ENCODE measurements around the gene GNAZ. TPM values are rescaled to one million over a fixed set of nuclear protein-coding genes. Genes with fewer than 3 reads are reported as not detected.
"Not testable (repeated sequence)": the region's sequence is repeated elsewhere in the genome, so short reads cannot be mapped to it uniquely, and the experiment has no call there.

The GNAZ gene
- polyA plus RNA-seq (ENCODE audit: insufficient read depth in 1 of 5, insufficient read length in 5 of 5, low replicate concordance in 1 of 5): 1 to 10 TPM; 3.3 to 4.8 (median 4.3) TPM
- long read RNA-seq, donor 1, partial matches to known transcripts: 0 of 2 reads
- long read RNA-seq, donor 1, other reads (novel, unspliced or antisense): 0 of 2 reads
- long read RNA-seq, donor 2: 0 reads
- long read RNA-seq, donor 3: 0 reads
- long read RNA-seq, donor 4, partial matches to known transcripts: 0 of 2 reads
- long read RNA-seq, donor 4, other reads (novel, unspliced or antisense): 0 of 2 reads
- long read RNA-seq, donor 5, partial matches to known transcripts: 0 of 2 reads
- long read RNA-seq, donor 5, other reads (novel, unspliced or antisense): 0 of 2 reads
- long read RNA-seq, donor 6, partial matches to known transcripts: 10 of 12 reads
- long read RNA-seq, donor 6, other reads (novel, unspliced or antisense): 0 of 12 reads
- long read RNA-seq, donor 7: 0 reads
- long read RNA-seq, donor 8: 0 reads

DNA sequence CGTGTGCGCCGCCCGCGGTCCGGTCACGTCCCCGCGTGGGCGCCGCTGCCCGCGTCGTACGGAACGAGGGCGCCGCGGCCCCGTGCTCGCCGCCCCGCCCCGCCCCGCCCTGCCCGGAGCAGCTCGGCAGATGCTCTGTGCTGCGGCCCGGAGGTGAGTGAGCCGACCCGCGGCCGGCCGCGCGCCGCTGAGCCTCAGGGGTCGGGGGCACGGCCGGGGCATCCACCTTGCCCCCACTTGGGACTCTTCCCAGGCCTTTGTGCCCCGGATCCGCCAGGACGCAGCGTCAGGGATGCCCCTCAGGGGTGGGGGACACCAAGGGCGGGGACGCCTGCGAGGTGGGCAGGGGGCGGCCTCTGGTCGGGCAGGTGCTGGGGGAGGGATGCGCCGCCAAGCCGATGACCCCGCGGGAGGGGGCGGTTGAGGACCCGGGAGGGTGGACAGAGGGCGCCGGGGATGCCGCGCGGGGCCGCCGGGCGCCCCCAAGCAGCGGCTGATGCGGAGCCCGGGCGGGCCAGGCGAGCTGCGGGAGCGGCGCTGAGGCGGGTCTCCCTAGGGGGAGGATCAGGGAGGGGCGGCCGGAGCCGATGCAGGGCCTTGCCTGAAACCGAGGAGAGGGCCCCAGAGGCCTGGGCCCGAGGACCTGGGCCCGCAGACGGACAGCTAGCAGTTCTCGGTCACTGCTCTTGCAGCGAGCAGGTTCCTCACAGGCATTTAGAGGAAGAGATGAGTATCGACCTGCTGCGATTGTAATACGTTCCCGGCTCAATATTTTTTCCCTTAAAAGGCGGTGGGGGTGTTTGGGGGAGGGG, at the start of gene GNAZ:
TSS of gene GNAZ (plus strand) at position 102 of the 812 bp plus-strand sequence. CDS start 25,177 bp downstream, outside the sequence.
- DNase-seq: no peak

DNA sequence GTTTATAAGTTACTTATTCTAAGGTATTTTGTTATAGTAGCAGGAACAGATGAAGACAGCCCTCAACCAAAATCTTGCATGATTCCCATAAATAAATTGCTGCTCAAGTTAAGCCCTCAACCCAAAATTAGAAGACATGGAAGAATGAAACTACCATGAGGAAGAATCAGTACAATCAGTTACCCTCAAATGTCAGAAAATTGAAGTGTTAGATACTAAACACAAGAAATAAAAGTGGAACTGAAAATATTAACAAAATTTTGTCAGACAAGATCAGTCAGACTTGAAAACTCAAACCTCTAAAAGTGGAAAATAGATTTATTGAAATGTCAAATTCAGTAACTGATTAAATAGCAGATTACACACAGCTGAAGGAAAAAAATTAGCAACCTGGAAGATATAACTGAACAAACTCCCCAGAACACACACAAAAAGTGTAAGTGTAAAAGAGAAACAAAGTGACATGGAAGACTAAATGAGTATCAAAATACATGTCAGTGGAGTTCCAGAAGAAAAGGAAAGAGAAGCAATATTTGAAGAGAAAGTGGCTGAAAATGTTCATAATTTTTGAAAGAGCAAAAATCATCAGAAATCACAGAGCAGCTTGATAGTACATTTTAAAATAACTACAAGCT, 49.5 kb upstream of the GNAZ start:
- no peak for DNase-seq

DNA sequence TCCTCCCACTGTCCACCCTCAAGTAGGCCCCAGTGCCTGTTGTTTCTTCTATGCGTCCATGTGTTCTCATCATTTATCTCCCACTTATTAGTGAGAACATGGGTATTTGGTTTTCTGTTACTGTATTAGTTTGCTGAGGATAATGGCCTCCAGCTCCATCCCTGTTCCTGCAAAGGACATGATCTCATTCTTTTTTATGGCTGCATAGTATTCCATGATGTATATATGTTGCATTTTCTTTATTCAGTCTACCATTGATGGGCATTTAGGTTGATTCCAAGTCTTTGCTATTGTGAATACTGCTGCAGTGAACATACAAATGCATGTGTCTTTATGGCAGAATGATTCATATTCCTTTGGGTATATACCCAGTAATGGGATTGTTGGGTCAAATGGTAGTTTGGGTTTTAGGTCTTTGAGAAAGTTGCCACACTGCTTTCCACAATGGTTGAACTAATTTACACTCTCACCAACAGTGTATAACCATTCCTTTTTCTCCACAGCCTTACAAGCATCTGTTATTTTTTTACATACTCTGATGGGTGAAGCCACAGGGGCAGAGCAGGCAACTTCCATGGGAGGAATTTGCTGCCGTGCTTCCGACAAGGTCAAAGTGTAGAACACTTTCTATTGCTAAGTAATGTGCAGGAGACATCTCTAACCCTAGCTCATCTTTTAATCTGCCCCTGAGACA, 48.5 kb upstream of the GNAZ start:
- DNase-seq: not testable (repeated sequence)

DNA sequence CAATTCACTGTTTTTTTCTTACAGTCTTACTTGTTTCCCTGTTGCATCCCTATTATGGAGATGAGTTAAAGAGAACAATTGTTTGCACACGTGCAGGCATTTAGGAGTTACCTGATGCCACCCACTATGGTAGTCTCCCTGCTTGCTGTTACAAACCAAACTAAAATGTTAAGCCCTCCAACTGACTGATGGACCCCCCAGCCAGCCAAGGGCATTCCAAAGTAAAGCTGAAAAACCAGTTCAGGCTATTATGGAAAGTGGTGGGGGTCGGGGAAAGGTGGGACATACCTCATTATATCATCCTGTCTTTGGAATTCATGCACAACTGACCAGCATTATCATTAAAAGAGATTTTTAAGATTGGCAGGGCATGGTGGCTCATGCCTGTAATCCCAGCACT, 47.0 kb upstream of the GNAZ start:
- DNase-seq: no peak

DNA sequence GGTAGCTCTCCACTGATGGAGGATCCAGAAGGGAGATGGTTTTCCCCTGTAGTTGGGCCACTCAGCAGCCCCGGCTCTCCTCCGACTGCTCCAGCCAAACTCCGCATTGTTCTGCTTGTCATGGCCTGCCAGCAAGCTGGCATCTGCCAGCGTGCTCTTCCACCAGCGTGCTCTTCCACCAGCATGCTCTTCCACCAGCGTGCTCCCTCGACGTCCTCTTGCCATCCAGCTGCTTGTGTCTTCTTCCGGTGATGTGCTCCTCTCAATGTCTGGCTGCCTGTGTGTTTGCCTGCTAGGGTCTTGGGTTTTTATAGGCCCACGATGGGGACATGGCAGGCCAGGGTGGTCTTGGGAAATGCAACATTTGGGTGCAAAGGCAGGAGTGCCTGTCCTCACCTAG, 43.5 kb upstream of the GNAZ start:
- DNase-seq: no peak

DNA sequence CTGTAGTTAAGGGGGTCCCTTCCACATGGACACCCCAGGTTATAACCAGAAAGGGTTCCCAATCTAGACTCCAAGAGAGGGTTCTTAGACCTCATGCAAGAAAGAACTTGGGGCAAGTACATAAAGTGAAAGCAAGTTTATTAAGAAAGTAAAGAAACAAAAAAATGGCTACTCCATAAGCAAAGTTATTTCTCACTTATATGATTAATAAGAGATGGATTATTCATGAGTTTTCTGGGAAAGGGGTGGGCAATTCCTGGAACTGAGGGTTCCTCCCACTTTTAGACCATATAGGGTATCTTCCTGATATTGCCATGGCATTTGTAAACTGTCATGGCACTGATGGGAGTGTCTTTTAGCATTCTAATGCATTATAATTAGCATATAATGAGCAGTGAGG, 42.5 kb upstream of the GNAZ start:
- not testable (repeated sequence) for DNase-seq

DNA sequence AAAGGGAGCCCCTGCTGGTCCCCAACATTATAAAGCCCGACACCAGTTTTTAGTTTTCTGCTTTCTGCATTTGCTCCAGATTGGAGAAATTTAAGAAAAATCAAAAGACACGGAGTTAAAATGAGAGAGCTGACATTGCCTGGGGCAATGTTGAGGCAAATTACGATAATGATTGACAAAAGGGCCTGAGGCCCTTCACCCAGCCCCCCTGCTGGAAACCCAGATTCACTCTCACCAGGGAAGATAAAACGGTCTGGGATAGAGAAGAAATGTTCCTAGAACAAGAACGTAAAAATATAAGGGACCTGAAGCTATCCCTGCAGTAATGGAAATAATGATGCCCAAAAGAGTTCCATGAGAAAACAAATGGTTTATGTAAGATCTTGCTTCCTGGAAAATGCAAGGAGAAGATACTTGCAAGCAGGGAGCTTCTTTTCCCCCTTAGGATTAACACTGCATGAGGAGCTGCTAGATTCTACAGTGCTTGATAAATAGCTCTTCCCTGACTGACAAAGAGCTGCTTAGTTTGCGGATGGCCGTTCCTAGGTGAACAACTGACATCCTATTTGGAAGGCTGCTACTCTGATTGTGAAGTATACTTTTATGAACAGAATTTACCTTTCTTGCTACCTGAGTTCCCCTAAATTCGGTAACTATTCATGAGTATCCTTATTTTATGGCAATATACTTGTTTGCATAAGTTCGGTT, 40.6 kb upstream of the GNAZ start:
- DNase-seq: no peak

DNA sequence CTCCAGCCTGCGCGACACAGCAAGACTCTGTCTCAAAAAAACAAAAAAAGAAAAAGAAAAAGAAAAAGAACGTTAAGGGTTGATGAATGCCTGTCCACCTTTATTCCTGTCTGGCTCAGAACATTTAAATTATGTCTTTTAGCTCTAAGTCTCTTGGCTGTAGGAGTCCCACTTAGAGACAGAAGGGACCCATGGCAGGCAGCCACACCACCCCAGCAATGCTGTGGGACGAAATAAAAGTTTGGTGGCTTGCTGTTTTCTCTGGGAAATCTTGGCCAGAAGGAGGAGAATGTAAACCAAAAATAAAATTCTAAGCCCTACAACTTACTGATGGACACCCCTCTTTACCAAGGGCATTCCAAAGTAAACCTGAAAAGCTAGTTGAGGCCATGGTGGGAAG, 38.9 kb upstream of the GNAZ start:
- no peak for DNase-seq

DNA sequence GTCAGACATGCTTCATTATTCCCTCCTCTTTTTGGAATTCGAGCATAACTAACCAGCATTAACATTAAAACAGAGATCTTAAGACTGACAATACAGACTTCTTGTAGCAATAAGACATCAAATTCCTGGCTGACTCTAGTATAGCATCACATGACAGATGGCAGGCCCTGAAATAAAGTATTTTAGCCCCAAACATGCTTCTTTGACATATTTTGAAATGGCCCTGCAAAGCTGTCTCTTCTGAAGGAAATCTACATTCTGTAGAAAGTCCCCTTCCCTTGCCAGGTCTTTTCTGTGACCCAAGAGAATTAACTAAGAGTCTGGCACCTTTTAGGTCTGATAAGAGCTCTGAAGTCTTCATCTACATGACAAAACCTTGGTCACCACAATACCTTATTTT, 38.5 kb upstream of the GNAZ start:
- DNase-seq: no peak

DNA sequence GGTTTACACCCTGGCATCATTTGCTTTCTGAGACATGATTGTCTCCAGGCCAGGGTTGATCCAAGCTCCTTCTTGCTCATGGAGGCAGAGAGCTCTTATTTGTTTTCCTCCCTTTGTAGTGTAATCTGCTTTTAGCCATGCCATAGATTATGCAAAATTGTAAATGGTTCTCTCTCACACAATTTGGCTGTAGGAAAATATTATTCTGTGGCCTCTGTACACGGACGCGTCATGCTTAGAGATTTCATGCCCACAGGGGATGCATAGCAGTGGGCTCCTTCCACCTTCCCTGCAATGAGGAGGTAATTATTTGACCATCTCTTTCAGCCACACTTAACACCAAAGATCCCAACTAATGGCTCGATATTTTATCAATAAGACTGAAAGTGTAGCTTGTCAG, 37.7 kb upstream of the GNAZ start:
- DNase-seq: no peak

DNA sequence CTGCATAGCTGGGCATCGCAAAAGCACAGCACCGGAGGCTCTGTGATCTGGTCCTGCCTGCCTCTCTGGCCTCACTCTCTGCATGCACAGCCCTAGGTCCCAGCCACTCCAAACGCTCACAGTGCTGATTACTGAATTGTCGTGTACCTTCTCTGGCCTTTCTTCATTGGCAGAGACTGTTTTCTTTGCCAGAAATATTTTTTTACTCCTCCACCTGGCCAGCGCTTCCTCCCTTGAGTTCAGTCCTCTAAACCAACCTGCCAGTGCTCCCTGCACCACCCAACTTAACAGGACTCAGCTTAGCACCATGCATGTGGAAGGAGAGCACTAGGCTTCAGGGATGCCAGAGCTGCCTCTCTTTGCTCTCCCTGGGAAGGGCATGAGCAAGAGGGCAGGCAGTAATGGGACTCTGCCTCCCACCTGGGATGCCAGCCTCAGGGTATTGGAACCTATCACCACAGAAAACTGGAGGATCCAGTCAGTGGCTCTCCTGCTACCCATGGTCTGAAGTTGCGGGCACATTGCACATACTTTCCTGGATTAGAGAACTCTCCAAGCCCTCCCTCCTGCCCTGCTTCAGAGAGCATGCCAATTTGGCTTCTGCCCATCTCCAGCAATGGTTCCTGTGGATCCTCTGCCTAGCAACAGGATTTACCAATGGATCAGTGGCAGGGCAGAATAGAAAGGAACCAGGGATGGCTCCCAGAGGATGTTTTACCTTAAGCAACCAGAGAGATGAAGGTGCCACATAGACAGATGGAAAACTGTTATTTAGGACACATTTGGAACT, 37.0 kb upstream of the GNAZ start:
- no peak for DNase-seq

DNA sequence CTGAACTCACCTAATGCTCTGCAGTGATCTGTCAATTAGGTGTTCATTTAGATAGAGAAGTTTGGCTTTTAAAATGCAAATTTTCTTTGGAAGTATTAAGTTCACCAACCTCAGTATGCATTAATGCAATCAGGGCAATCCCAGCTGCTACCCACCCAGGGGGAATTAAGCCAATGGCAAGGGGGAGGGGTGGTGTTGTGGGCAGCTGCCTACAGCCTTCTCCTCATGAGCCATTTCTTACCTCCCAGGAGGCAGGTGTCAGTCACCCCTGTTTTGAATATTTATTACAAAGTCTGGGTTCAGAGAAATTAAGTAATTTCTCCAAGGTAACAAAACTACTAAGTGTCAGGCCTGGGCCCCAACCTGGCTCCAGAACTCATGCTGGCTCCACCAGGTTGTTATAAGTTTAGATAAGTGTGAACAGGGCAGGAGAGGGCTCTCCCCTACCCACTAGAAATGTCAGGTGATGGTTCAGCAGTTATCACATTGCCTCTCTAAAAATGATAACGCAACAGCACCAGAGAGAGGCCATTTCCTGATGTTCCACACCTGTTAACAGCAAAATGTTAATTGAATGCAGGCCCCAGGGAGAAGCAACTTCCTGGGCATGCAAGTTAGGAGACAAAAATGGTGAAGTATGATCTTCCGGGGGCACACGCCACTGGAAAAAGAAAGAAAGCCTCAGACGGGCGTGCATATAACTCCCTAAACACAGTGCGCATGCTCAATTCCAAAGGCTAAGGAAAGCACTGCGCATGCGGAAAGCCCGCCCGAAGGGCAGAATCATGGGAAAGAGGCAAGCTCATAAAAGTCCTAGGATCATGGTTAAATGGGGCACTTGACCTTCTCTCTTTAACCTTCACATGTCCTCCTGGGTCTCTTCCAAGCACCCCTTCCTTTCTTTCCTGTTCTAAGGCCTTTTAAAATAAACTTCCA, 35.4 kb upstream of the GNAZ start:
- DNase-seq: no peak

DNA sequence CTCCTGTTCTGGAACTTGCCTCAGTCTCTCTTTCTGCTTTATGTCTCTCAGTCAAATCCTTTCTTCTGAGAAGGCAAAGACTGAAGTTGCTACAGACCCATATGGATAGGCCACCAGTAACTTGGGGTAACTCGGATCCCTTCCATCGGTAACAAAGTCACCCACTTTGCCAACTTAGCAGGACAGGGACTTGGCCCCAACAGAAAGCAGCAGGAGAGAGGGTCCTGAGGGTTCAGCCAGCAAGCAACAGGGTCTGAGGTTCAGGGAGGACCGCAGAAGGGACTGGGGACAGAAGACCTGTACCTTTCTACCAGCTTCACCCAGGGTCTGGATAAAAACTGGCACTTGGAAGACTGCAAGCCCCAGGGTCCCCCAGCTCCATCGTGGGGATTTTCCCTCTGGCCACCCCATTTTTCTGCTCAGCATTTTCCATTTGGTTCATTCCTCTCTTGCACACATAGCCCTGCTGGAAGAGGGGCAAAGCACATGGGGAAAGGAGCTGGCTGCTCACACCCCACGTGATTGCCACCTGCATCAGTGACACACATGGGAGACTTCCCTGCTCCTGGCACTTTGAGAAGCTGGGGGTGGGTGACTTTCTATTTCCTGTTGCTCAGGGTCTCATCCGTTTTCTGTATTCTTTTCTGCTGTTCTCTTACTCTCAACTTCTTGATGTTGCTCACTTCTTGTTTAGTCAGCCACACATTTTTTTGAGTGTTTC, 34.6 kb upstream of the GNAZ start:
- DNase-seq: no peak

DNA sequence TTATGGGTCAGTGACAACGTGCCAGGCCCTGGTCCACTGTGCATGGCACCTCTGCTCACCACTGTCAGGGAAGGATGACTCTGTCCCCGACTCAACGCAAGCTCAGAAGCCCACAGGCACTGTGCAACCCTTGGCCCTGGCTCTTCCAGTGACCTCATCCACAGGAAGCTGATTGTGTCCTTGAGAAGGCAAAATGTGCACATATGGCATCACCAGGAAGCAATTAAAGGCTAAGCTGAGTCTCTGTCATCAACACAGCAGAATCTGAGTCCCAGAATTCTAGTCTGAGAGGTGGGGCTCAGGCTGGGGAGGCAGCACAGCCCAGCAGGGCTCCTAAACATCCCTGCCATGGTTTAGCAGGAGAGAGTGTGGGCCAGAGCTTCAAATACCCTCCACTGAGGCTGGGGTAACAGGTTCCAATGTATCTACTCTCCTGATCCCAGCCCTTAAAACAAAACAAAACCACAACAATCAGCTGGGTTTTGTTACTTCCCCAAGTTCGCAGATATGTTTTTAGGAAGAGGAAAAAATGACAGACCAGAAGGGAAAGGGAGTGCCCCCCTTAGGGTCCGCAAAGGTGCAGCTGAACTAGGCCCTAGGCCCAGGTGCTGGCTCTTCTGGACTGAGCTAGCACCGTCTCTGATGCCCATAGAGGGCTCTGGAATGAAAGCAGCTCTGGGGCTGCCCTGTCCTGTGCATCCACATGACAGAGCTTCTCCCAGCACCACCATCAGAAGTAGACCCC, 33.5 kb upstream of the GNAZ start:
- no peak for DNase-seq

DNA sequence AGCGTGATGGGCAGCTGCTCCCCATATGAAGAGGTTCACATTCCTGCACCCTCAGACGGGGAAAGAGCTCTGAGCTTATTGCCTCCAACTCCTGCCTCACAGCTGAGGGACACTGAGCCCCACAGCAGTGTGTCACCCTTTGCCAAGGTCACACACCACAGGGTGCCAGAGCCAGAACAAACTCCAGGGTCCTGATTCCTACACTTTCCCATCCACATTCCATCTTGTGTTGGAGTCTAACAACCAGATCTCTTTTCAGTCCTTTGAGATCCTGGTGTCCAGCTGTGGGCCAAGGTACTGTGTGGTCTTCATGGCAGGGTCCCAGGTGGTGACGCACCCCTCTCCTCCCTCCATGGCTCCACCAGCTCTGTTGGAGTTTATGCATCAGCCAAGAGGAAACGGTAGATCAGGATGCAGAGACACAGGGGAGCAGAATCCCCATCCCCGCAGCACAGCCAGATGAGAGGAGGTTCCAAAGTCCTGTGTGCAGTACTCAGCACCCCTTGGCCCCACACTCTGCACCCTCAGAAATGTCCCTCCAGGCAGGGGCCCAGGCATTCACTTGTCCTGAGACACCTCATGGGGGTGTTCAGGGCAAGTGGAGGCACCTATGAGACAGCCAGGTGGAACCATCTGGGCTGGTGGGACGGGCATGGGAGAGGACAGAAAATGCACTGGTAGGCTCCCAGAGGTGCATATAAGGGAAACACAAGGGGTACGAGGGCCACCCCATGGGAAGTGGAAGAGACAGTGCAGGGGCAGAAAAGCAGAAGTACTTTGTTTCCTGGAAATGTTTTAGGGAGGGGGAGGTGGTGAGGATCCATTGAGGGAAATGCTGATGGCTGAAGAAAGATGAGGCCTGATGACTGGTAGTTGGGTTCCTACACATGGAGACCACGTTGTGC, 32.6 kb upstream of the GNAZ start:
- no peak for DNase-seq

DNA sequence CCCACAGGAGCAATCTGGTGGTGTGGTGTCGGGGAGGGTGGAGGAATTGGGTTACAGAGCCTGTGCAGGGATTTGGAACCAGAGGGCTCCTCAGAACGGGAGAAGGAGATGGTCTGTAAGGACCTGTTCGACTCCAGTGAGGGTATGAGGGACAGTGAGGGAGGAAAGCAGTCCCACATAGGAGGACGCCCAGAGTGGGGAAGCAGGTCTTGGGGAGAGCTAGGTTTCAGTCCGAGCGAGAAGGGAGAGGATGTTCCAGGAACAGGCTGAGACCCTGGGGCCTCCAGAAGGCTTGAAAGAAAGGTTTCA, 32.0 kb upstream of the GNAZ start:
- DNase-seq: no peak

DNA sequence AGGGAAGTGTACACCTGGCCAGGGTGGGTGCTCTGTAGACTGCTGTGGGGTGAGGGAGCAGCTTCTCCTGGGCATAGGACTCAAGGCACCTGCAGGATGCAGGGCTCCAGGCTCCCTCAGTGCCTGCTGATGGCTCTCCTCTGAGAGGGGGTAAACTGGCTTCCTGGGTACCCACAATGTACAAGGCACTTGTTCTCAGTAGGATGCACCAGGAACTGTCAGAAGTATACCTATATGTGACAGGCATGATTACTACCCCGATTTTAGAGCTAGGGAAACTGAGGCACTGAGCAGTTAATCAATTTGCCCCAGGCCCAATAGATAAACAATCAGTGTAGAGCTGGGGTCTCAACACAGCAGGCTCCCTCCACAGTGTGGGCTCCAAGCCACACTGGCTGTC, 31.4 kb upstream of the GNAZ start:
- DNase-seq: no peak
